GM13976 (cell line): ENCODE data around the gene MUCL3.

Experiments used
- DNase-seq: peaks from one replicate; pipeline ENCODE4 v3.0.0; 2012; ENCODE audit warnings: low spot score
- in situ Hi-C: fragments of 300-500 bp; cut with MboI; formaldehyde crosslinking; loops from one replicate; pipeline ENCODE4 v1.12.0; 2022; ENCODE audit warnings: low sequenced_read_pairs, mixed read lengths, inconsistent platforms; ENCODE audit not compliant: unreplicated experiment
- TF ChIP-seq, protein P1 (sequence below): IDR thresholded peaks from 2 replicates; pipeline ENCODE4 v1.5.1; 2012; ENCODE audit warnings: borderline replicate concordance, mild to moderate bottlenecking; ENCODE audit not compliant: insufficient read depth; ENCODE audit errors: extremely low read depth, missing control alignments, control extremely low read depth

The MUCL3 gene

DNA sequence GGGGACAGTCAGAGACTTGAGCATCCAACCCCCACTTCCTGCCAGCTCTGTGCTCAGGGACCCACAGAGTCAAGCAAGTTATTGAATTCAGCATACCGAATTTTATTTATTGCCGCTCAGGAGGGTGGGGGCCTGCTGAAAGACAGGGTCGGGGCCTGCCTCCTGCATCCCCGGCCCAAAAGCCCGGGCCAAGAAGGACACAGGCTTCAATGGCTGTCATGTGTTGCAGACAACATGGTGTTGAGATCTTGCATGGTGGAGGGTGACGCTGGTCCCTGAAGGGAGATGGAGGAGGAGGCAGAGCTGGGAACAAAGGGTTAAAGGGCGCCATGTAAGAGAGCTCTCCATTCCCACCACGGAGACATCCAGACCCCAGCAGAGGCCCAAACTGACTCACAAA lies 9.5 kb upstream of the MUCL3 start:
- in situ Hi-C loops = no loop called here
- TF ChIP-seq, protein P1, sequence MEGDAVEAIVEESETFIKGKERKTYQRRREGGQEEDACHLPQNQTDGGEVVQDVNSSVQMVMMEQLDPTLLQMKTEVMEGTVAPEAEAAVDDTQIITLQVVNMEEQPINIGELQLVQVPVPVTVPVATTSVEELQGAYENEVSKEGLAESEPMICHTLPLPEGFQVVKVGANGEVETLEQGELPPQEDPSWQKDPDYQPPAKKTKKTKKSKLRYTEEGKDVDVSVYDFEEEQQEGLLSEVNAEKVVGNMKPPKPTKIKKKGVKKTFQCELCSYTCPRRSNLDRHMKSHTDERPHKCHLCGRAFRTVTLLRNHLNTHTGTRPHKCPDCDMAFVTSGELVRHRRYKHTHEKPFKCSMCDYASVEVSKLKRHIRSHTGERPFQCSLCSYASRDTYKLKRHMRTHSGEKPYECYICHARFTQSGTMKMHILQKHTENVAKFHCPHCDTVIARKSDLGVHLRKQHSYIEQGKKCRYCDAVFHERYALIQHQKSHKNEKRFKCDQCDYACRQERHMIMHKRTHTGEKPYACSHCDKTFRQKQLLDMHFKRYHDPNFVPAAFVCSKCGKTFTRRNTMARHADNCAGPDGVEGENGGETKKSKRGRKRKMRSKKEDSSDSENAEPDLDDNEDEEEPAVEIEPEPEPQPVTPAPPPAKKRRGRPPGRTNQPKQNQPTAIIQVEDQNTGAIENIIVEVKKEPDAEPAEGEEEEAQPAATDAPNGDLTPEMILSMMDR = no peak
- DNase-seq = no peak

DNA sequence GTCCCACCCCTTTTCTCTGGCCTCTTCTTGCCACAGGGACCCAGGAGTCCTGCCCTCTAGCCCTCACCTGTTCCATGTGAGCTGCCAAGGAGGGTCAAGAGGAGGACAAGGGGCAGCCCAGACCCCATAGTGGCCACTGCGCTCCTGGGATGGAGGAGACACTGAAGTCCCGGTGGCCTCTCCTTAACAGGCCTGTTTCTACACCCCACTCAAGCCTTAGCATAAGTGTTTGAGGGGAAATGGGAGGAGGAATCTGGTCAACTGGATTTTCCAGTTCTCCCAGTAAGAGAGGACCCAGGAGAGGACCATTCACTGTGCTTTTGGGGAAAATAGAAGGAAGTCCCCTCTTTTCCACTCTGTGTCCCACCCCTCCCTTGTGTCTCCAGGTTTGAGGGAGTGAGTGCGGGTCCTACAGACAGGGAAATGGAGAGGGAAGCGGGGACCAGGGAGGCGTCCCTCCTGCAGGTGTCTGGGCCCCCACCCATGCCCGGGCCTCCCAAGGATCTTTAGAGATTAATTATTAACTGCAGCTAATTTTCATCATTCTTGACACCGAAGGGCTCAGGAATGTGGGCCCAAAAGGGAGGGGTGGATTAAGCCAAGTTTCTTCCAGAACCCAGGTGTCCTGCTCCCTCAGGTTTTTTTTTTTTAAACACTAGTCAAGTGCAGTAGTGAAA lies 8.7 kb upstream of the MUCL3 start, which contains the start of gene SFTA2:
Gene SFTA2 (minus strand): TSS at position 202 of the 677 bp plus-strand sequence. CDS start 74 bp downstream, at position 128.
- TF ChIP-seq, protein P1 = no peak
- no peak for DNase-seq
- in situ Hi-C loops = no loop called here

DNA sequence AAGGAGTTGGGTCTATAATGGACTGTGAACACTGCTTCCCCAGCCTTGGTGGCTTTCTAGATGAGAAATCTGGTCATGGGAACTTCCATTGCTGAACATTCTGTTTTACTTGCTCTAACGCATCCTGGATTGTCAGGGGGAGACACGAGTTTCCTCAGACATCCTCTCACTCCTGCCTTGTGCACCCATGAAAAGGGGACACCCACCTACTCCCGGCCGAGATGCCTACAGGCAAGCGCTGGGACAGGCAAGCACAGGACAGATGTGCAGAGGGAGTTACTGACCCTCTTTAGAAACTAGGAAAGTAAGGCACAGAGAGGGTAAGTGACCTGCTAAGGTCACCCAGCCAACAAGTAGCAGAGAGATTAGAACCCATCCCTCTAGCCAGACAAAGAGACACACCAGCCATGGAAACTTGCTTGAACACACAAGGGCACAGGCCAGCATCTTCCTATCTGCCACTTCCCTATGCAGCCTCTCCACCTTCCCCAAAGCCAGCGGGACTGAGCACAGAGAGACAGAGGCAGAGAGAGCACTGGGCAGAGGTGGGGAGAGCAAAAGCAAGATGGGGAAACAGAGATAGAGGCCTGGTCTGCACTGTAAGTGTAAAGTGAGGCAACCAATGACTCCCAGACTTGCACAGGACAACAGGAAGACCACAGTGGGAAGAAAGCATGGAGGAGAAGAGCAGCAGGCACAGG lies 8.0 kb upstream of the MUCL3 start:
- TF ChIP-seq, protein P1 = no peak
- in situ Hi-C loops = no loop called here
- DNase-seq = no peak

DNA sequence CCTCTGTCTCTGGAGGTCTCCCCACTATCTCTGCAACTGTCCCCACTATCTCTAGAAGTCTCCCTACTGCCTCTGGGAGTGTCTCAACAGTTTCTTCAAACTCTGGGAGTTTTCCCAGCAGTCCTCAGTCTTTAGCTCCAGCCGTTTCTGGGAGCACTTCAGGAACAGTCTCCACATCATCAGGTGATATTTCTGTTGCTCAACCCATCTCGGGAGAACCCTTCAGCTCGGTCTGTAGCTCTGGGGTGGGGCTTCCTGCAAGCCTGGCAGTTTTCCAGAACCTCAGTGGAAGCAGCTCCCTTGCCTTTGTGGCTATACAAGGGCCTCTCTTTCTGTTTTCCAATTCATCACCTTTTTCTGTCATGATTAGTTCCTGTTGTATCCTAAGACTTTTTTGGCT lies 5.8 kb upstream of the MUCL3 start:
- in situ Hi-C loops = no loop called here
- DNase-seq = no peak
- TF ChIP-seq, protein P1 = no peak

DNA sequence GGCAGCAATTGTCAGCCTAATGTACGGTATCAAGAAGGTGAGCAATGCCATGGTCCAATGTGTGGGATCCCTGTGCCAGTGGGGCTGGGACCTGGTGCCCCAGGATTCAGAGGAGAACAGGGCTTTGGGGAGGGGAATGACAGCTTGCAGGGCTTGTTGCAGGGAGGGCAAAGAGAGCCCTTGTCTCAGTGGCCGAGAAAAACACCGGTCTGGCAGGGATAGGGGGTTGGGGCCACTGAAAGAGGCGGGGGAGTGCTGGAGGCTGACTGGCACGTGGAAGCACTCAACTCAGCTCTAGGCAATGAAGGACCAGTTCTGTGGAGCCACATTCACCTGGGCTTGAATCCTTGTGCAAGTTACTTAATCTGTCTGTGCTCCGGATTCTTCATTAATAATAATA lies 3.5 kb upstream of the MUCL3 start:
- in situ Hi-C loops = no loop called here
- TF ChIP-seq, protein P1 = no peak
- DNase-seq = no peak

DNA sequence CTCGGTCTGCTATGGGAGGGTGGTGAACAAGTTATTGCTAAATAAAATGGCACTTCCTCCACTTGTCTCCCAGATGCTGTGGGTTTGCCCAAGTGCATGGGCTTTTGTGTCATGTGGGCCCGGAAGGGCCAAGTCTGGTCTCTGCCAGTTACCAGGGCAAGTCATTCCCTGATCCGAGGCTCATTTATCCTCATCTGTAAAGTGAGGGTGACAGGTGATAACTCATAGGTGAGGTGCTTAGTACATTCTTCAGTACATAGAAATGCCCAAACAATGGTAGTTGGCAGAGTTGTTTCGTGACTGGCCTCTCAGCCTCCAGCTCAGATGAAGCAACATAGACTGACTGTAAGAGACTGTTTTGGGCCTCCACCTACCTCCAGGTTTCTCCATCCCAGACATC lies 2.0 kb upstream of the MUCL3 start:
- no peak for DNase-seq
- in situ Hi-C loops = no loop called here
- TF ChIP-seq, protein P1 = no peak

DNA sequence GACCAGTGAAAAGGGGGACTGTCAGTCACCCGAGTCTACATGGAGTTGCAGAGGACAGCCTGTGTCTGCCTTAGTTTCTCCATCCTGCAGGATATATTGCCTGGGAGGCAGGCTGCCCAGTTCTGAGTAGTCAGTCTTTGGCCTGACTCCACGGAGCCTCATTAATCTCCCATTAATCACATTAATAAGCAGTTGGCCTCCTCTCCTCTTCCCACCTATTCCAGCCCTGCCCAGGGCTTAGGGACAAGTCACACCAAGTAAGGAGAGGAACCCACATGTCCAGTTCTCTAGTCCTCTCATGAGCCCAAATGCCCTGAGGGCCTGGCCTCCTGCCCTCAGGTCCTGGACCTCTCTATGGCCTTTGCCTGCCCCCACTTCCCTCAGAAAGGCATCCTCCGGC lies 1.3 kb upstream of the MUCL3 start:
- in situ Hi-C loops = no loop called here

More for the DNA sequence above, 1.3 kb upstream of the MUCL3 start:
- TF ChIP-seq, protein P1 = no peak
- DNase-seq = no peak
